Prostate gland (tissue), 2 donors: ENCODE measurements around the gene VEPH1. TPM values are rescaled to one million over a fixed set of nuclear protein-coding genes. Genes with fewer than 3 reads are reported as not detected.
"Not testable (repeated sequence)": the region's sequence is repeated elsewhere in the genome, so short reads cannot be mapped to it uniquely, and the experiment has no call there.

Source experiments
- DNase-seq: peaks from one replicate; pipeline ENCODE4 v3.0.0-alpha.2; 2019; ENCODE audit warnings: low spot score
- H3K27ac ChIP-seq, 2 donors: fragments of 200-600 bp; sonication (generic); 2 replicates each; pipeline ENCODE4 v1.5.1; 2017 to 2019
- H3K27me3 ChIP-seq: fragments of 200-600 bp; sonication (generic); replicated peaks from 2 replicates; pipeline ENCODE4 v1.5.1; 2019; ENCODE audit not compliant: insufficient read depth
- H3K36me3 ChIP-seq, 2 donors: fragments of 200-600 bp; sonication (generic); 1 replicate in 1 of 2; 2 replicates in 1 of 2; pipeline versions ENCODE4 v1.5.1 to v1.8.1; 2017 to 2019
- H3K4me1 ChIP-seq: fragments of 200-600 bp; sonication (generic); replicated peaks from 2 replicates; pipeline ENCODE4 v1.5.1; 2019
- H3K4me3 ChIP-seq, 2 donors: fragments of 200-600 bp; sonication (generic); 2 replicates each; pipeline ENCODE4 v1.5.1; 2017 to 2019
- H3K9me3 ChIP-seq: fragments of 200-600 bp; sonication (generic); 2 replicates; pipeline ENCODE4 v1.5.1; 2017
- POLR2A ChIP-seq: fragments of 450-650 bp; IDR thresholded peaks from one replicate; pipeline ENCODE4 v1.6.1; 2016; ENCODE audit warnings: antibody characterized with exemption, mild to moderate bottlenecking
- POLR2AphosphoS5 ChIP-seq: sonication (generic); formaldehyde crosslinking; IDR thresholded peaks from one replicate; pipeline ENCODE4 v1.6.1; 2017; ENCODE audit warnings: antibody characterized with exemption
- WGBS: methylation state at CpG from one replicate; pipeline ENCODE4 v1.1.5; 2018; 5-methylcytosine and 5-hydroxymethylcytosine counted together
- intact Hi-C: fragments of 100-400 bp; cut with DNase I; formaldehyde crosslinking; loops from one replicate; pipeline ENCODE4 v1.14.2; 2022
- total RNA-seq, 2 donors: library from RNA; depleted of rRNA; stranded (reverse); fragments of >200 nt; gene quantifications; one replicate each; pipeline ENCODE4 v1.1.0, GENCODE V29; 2016
- TF ChIP-seq, protein P1 (sequence below), 4 experiments: fragments of 200-600 bp in 2 of 4; fragments of 450-650 bp in 2 of 4; sonication (generic) in 2 of 4; IDR thresholded peaks; 1 replicate in 3 of 4; 2 replicates in 1 of 4; pipeline ENCODE4 v1.5.1; 2016 to 2019; ENCODE audit warnings: antibody characterized with exemption in 4 of 4, mild to moderate bottlenecking in 2 of 4, moderate library complexity in 2 of 4

Gene VEPH1
- total RNA-seq, 2 donors from 2014 or later: 1.4 to 3.4 TPM

DNA sequence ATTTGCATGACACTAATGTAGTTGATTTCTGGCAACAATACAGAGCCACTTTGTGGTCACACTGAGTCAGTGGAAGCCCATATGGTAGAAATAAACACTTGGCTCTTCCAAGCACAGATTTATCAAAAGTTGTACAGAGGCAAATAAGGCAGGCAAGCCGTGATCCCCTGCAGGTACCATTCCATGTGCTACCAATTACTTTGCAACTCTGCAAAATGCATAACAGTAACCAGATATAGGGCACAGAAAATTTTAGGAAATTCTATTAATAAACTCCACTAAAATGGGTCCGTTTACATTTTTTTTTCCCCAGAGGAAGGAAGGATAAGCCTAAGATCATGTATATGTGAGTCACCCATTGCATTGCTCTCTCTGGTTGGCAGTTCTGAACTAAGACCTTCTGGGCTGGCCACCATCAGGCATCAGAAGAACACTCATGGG is 169.6 kb downstream of the VEPH1 start:
- no peak for DNase-seq
- intact Hi-C loops: no loop called here
- Histone ChIP-seq H3K27ac (no peak overlapping the region), H3K9me3 (no peaks in the 10 kb centered on the region), H3K4me3 (no peak overlapping the region), H3K36me3 (no peaks in the 10 kb centered on the region), H3K4me1 (no peaks in the 10 kb centered on the region), H3K27me3 (no peaks in the 10 kb centered on the region)
- WGBS: 82% methylated on average over 2 of the region's 2 CpGs
- TF ChIP-seq, protein P1, sequence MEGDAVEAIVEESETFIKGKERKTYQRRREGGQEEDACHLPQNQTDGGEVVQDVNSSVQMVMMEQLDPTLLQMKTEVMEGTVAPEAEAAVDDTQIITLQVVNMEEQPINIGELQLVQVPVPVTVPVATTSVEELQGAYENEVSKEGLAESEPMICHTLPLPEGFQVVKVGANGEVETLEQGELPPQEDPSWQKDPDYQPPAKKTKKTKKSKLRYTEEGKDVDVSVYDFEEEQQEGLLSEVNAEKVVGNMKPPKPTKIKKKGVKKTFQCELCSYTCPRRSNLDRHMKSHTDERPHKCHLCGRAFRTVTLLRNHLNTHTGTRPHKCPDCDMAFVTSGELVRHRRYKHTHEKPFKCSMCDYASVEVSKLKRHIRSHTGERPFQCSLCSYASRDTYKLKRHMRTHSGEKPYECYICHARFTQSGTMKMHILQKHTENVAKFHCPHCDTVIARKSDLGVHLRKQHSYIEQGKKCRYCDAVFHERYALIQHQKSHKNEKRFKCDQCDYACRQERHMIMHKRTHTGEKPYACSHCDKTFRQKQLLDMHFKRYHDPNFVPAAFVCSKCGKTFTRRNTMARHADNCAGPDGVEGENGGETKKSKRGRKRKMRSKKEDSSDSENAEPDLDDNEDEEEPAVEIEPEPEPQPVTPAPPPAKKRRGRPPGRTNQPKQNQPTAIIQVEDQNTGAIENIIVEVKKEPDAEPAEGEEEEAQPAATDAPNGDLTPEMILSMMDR (IDR thresholded peaks at IDR 0.05): no peak
- TF ChIP-seq POLR2AphosphoS5 (no peak), POLR2A (no peak)

DNA sequence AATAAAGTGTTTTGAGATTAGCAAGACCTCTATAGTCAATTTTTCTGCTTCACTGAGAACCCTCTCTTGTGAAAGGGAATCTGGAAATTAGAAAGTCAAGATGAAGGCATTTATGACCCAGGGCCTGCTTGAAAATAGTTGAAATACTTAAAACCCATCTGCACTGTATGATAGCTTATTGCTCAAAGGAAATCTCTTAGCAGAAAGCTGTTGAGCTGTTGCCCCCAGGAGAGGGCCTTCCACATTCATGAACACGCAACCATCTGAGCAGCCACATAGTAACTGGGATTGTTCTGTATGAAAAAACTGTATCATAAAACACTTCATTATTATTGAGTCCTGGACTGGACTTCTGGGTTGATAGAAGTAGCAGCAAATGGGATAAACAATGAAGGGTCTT is 173.0 kb downstream of the VEPH1 start:
- 95% methylated on average over 1 of the region's 1 CpG for WGBS
- Histone ChIP-seq H3K9me3 (no peaks in the 10 kb centered on the region), H3K27me3 (no peaks in the 10 kb centered on the region), H3K4me1 (no peaks in the 10 kb centered on the region), H3K36me3 (no peaks in the 10 kb centered on the region), H3K4me3 (no peak overlapping the region), H3K27ac (no peak overlapping the region)
- intact Hi-C loops: no loop called here
- TF ChIP-seq POLR2A (no peak), POLR2AphosphoS5 (no peak)
- no peak for DNase-seq

DNA sequence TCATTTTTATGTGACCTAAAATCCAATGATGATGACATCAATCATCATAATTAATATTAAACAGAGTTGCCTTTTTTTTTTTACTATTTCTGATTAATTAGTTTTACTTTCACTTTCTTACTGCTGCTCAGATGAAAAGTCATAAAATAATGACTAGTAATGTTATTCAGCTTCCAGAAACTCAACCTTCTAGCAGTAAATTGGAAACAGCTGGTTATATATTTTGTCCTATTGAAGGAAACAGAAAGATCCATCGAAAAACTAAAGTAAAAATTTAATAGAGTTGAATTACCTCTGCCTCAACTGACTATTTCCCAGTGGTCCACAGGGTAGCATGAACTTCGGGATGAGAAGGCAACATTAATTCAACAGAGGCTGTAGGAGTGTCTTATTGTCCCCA is 173.7 kb downstream of the VEPH1 start:
- Histone ChIP-seq H3K27me3 (no peaks in the 10 kb centered on the region), H3K4me3 (no peak overlapping the region), H3K9me3 (no peaks in the 10 kb centered on the region), H3K4me1 (no peaks in the 10 kb centered on the region), H3K36me3 (no peaks in the 10 kb centered on the region), H3K27ac (no peak overlapping the region)
- no peak for DNase-seq
- TF ChIP-seq, protein P1 (IDR thresholded peaks at IDR 0.05): no peak
- no peak for TF ChIP-seq POLR2A
- no peak for TF ChIP-seq POLR2AphosphoS5
- WGBS: 80% methylated on average over 2 of the region's 2 CpGs
- intact Hi-C loops: no loop called here

DNA sequence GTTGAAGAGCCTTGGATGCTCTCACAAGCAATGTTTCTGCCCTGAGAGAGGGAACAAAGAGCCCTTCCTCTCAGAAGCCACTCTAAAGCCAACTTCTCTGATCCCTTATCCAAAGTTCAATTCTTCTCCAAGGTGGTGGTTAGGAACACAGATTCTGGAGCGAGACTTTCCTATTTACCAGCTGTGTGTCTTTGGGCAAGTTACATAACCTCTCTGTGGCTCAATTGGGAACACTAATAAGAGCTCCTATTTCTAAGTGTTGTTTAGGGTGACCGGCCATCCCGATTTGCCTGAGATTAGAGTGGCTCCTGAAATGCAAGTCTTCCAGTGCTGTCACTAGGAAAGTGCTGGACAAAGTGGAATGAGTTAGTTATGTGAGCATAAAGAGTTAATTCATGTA is 175.4 kb downstream of the VEPH1 start:
- Histone ChIP-seq H3K4me1 (no peaks in the 10 kb centered on the region), H3K9me3 (no peaks in the 10 kb centered on the region), H3K36me3 (no peaks in the 10 kb centered on the region), H3K27me3 (no peaks in the 10 kb centered on the region), H3K4me3 (no peak overlapping the region), H3K27ac (no peak overlapping the region)
- TF ChIP-seq, protein P1 (IDR thresholded peaks at IDR 0.05): no peak
- TF ChIP-seq POLR2AphosphoS5 (no peak), POLR2A (no peak)
- DNase-seq: no peak
- intact Hi-C loops: no loop called here
- WGBS: 84% methylated on average over 3 of the region's 3 CpGs

DNA sequence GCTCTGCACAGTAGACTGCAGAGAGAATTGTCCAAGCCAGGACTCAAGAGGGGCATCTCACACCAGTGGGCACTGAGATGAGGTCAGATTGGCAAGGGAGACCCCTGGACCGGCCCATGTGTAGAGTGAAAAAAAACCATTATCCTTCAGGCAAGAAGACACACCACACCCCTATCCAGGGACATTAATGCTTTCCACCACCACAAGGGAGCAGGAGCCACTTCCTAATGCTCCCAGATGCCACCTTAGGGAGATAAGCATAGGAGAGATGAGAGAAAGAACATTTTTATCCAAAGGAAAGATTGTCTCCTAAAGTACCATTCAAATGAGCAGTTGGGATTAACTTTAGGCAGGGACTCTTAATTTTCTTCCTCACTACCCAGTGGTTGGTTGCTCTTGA is 176.2 kb downstream of the VEPH1 start:
- H3K4me1 ChIP-seq: no peaks in the 10 kb centered on the region
- no peak for DNase-seq
- intact Hi-C loops: no loop called here
- WGBS: 78% methylated on average over 1 of the region's 1 CpG
- H3K9me3 ChIP-seq: no peaks in the 10 kb centered on the region
- H3K27me3 ChIP-seq: no peaks in the 10 kb centered on the region
- no peak overlapping the region for H3K4me3 ChIP-seq
- TF ChIP-seq POLR2AphosphoS5: no peak
- no peak for TF ChIP-seq POLR2A
- TF ChIP-seq, protein P1 (IDR thresholded peaks at IDR 0.05): no peak
- no peaks in the 10 kb centered on the region for H3K36me3 ChIP-seq
- no peak overlapping the region for H3K27ac ChIP-seq

DNA sequence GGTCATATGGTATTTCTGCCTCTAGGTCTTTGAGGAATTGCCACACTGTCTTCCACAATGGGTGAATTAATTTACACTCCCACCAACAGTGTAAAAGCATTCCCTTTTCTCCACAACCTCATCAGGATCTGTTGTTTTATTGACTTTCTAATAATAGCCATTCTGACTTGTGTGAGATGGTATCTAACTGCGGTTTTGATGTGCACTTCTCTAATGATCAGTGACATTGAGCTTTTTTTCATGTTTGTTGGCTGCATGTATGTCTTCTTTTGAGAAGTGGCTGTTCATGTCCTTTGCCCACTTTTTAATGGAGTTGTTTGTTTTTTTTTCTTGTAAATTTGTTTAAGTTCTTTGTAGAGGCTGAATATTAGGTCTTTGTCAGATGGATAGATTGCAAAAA is 178.3 kb downstream of the VEPH1 start:
- H3K4me1 ChIP-seq, intact Hi-C loops, H3K27ac ChIP-seq, H3K27me3 ChIP-seq, DNase-seq, H3K4me3 ChIP-seq, H3K36me3 ChIP-seq, H3K9me3 ChIP-seq: not testable (repeated sequence)
- WGBS: 55% methylated on average over 1 of the region's 1 CpG
